Thyroid gland (tissue), 4 donors: ENCODE data around the gene ZBP1. TPM values are rescaled to one million over a fixed set of nuclear protein-coding genes. Genes with fewer than 3 reads are reported as not detected.

Experiments
- DNase-seq, 2 donors: peaks; one replicate each; pipeline ENCODE4 v3.0.0-alpha.2; 2019
- H3K27ac ChIP-seq, 3 donors: fragments of 200-600 bp; sonication (generic); 1 replicate in 2 of 3; 2 replicates in 1 of 3; pipeline ENCODE4 v1.5.1; 2016 to 2019; ENCODE audit warnings: mild to moderate bottlenecking in 1 of 3, moderate library complexity in 1 of 3
- H3K27me3 ChIP-seq: fragments of 200-600 bp; sonication (generic); one replicate; pipeline ENCODE4 v1.5.1; 2019
- H3K36me3 ChIP-seq, 2 donors: fragments of 200-600 bp; sonication (generic); one replicate each; pipeline ENCODE4 v1.5.1; 2016 to 2019
- H3K4me1 ChIP-seq, 2 donors: fragments of 200-600 bp; sonication (generic); one replicate each; pipeline ENCODE4 v1.5.1; 2017 to 2019
- H3K4me3 ChIP-seq, 3 donors: fragments of 200-600 bp; sonication (generic); replicated peaks in 1 of 3; 1 replicate in 2 of 3; 2 replicates in 1 of 3; pipeline ENCODE4 v1.5.1; 2016; ENCODE audit warnings: mild to moderate bottlenecking in 1 of 3
- H3K9me3 ChIP-seq: fragments of 200-600 bp; sonication (generic); one replicate; pipeline ENCODE4 v1.5.1; 2017
- POLR2A ChIP-seq, 2 donors: fragments of 450-650 bp; IDR thresholded peaks; one replicate each; pipeline ENCODE4 v1.6.1; 2017; ENCODE audit warnings: antibody characterized with exemption in 2 of 2, mild to moderate bottlenecking in 2 of 2, moderate library complexity in 1 of 2
- WGBS, 2 donors: methylation state at CpG; one replicate each; pipeline ENCODE4 v1.1.5; 2017; 5-methylcytosine and 5-hydroxymethylcytosine counted together
- intact Hi-C: fragments of 100-400 bp; cut with DNase I; formaldehyde crosslinking; loops from one replicate; pipeline ENCODE4 v1.15.1; 2023
- total RNA-seq, 4 donors: library from RNA; depleted of rRNA; stranded (reverse); fragments of >200 nt; gene quantifications; one replicate each; pipeline ENCODE4 v1.2.3, GENCODE V29; 2016
- TF ChIP-seq, protein P1 (sequence below), 6 experiments: fragments of 200-600 bp in 3 of 6; fragments of 450-650 bp in 3 of 6; sonication (generic) in 3 of 6; IDR thresholded peaks; one replicate each; pipeline ENCODE4 v1.5.1; 2016 to 2019; ENCODE audit warnings: antibody characterized with exemption in 6 of 6, mild to moderate bottlenecking in 2 of 6, inconsistent platforms in 1 of 6, moderate library complexity in 1 of 6

Gene ZBP1
- total RNA-seq, 4 donors from 2014 or later: 0.33 to 1.5 (median 0.34) TPM; not detected in 1

DNA sequence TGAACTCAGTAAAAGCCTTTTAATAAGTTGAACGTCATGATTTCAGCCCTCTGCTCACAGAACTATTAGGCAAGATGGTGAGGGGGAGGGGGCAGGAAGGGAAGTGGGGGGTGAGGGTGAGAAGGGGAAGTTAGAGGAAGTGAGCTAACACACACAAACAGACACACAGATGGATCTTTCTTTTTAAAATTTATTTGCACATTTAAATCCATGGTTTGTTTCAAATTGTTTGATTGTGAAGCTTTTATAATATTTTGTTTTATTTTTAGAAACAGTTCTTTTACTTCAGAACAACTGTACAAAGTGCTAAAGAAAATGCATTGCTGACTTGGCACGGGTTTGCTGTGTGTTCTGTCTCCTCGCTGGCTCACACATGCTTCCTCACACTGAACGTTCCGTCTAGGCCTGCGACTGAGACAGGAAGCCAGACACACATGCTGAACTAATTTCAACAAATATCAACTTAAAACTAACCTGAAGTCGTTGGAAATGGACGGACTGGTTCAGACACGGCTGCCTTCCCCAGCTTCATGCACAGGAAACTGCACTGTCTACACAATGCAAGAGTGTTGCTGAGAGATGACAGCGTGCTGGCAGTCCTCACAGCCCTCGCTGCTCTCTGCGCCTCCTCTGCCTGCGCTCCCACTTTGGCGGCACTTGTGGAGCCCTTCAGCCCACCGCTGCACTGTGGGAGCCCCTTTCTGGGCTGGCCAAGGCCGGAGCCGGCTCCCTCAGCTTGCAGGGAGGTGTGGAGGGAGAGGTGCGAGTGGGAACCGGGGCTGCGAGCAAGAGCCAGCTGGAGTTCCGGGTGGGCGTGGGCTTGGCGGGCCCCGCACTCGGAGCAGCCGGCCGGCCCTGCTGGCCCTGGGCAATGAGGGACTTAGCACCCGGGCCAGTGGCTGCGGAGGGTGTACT lies 8.1 kb upstream of the ZBP1 start:
- peak overlapping the region; percentile 22 to 56 (median 44) for H3K27ac ChIP-seq
- intact Hi-C loops: no loop called here
- H3K27me3 ChIP-seq: no peaks in the 10 kb centered on the region
- H3K9me3 ChIP-seq: no peaks in the 10 kb centered on the region
- no peak overlapping the region for H3K4me3 ChIP-seq
- 46 to 64% methylated on average over 19 to 25 of the region's 29 CpGs for WGBS, 2 donors
- no peak for TF ChIP-seq POLR2A (IDR thresholded peaks at IDR 0.05)
- TF ChIP-seq, protein P1, sequence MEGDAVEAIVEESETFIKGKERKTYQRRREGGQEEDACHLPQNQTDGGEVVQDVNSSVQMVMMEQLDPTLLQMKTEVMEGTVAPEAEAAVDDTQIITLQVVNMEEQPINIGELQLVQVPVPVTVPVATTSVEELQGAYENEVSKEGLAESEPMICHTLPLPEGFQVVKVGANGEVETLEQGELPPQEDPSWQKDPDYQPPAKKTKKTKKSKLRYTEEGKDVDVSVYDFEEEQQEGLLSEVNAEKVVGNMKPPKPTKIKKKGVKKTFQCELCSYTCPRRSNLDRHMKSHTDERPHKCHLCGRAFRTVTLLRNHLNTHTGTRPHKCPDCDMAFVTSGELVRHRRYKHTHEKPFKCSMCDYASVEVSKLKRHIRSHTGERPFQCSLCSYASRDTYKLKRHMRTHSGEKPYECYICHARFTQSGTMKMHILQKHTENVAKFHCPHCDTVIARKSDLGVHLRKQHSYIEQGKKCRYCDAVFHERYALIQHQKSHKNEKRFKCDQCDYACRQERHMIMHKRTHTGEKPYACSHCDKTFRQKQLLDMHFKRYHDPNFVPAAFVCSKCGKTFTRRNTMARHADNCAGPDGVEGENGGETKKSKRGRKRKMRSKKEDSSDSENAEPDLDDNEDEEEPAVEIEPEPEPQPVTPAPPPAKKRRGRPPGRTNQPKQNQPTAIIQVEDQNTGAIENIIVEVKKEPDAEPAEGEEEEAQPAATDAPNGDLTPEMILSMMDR (IDR thresholded peaks at IDR 0.05): no peak
- DNase-seq: peak in 1 of 2 donors; percentile 18
- H3K36me3 ChIP-seq: no peaks in the 10 kb centered on the region
- H3K4me1 ChIP-seq: no peaks in the 10 kb centered on the region

DNA sequence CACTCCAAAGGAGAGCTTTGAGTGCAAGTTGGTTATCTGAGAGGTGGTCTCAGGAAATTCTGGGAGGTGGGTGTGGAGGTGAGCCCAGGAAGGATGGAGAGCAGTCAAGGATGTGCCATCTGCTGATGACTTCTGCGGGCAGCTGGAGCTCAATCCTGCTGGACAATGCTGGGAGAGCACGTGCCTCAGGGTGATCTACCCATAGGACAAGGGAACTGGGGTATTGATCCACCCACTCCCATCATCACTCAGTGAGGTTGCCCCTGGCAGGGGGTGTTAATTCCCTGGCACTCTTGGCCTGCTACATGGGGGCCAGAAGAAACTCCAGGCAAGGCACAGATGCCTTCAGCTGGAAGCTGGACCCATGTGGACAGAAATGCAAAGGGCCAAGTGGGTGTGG lies 7.1 kb upstream of the ZBP1 start:
- H3K27ac ChIP-seq: peak overlapping the region; percentile 21 to 56 (median 44)
- H3K9me3 ChIP-seq: no peaks in the 10 kb centered on the region
- intact Hi-C loops: no loop called here
- DNase-seq: no peak
- no peak overlapping the region for H3K4me3 ChIP-seq
- no peaks in the 10 kb centered on the region for H3K4me1 ChIP-seq
- H3K36me3 ChIP-seq: no peaks in the 10 kb centered on the region
- H3K27me3 ChIP-seq: no peaks in the 10 kb centered on the region
- TF ChIP-seq, protein P1 (IDR thresholded peaks at IDR 0.05): no peak
- TF ChIP-seq POLR2A (IDR thresholded peaks at IDR 0.05): no peak
- WGBS, 2 donors: 85 to 88% methylated on average over 2 of the region's 2 CpGs

DNA sequence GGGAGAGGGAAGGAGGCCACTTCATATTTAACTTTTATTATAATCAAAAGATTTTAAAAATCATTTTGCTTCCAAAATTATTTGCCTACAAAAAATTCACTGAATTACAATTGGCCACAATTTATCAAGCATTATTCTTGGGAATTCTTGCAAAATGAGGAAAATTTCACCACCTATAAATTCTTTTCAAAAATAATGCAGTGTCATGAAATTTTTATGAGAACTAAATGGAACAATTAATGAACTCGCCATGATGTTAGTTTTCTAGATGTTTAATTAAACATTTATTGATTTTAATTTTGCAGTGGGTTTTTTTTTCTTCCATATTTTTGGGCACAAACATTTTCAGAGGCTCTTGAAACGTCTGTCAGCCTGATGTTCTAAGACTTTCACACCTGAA lies 5.8 kb upstream of the ZBP1 start:
- H3K27ac ChIP-seq: no peak overlapping the region
- no peak for DNase-seq
- no peaks in the 10 kb centered on the region for H3K4me1 ChIP-seq
- H3K9me3 ChIP-seq: no peaks in the 10 kb centered on the region
- no peak overlapping the region for H3K4me3 ChIP-seq
- H3K27me3 ChIP-seq: no peaks in the 10 kb centered on the region
- WGBS, 2 donors: 85 to 93% methylated on average over 2 of the region's 2 CpGs
- TF ChIP-seq, protein P1 (IDR thresholded peaks at IDR 0.05): no peak
- TF ChIP-seq POLR2A (IDR thresholded peaks at IDR 0.05): no peak
- no peaks in the 10 kb centered on the region for H3K36me3 ChIP-seq
- intact Hi-C loops: no loop called here

DNA sequence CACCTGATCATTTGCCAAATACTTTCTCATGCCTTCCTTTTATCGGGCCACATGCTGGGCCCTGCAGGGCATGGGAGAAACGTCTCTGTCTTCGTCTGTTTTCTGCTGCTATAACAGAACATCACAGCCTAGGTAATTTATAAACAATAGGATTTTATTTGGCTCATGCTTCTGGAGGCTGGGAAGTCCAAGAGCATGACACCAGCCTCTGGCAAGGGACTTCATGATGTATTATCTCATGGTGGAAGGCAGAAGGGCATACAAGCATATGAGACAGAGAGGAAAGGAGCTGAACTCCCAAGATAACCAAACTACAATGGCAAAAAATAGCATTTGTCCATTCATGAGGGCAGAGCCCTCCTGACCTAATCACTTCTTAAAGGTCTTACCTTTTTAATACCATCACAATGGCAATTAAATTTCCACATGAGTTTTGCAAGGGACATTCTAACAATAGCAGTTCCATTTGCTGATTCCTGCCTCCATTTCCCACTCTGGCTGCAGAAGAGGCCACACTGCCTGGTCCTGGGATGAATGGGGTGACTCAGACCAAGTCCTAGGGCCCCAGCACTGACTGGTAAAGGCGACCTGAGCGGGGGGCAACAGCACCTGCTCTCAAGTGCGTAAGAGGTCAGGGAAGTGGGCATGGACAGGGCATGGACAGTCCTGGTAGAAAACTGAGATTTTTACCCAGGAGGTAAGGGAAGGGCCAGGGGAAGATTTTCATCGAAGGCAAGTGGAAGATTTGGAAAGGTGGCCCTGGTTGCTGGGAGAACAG lies 5.1 kb upstream of the ZBP1 start:
- Histone ChIP-seq H3K27ac (no peak overlapping the region), H3K9me3 (no peaks in the 10 kb centered on the region), H3K4me1 (no peaks in the 10 kb centered on the region), H3K36me3 (no peaks in the 10 kb centered on the region), H3K4me3 (no peak overlapping the region), H3K27me3 (no peaks in the 10 kb centered on the region)
- 94 to 98% methylated on average over 7 of the region's 7 CpGs for WGBS, 2 donors
- no peak for TF ChIP-seq POLR2A (IDR thresholded peaks at IDR 0.05)
- TF ChIP-seq, protein P1 (IDR thresholded peaks at IDR 0.05): no peak
- intact Hi-C loops: no loop called here
- DNase-seq: no peak
